ENCODE results near the gene NXN.
"Not testable (repeated sequence)": the region's sequence is repeated elsewhere in the genome, so short reads cannot be mapped to it uniquely, and the experiment has no call there.

NXN gene

DNA sequence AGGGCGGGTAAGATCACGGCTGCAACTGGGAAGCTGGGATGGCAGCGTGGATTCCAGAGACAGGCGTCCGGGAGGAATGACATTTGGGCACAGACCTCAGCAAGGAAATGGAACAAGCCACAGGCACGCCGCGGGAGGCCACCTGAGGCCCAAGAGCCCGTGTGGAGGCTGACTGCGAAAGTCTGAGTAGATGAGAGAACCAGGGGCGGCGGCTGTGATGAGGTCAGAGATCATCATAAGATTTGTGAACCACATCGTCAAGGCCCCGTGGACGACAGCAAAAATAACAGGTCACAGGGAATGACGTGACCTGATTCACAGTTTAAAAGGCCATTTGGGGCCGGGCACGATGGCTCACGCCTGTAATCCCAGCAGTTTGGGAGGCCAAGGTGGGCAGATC is 149.2 kb downstream of the NXN start:
- no peak for DNase-seq (ENCODE audit: low read depth, low spot score)

DNA sequence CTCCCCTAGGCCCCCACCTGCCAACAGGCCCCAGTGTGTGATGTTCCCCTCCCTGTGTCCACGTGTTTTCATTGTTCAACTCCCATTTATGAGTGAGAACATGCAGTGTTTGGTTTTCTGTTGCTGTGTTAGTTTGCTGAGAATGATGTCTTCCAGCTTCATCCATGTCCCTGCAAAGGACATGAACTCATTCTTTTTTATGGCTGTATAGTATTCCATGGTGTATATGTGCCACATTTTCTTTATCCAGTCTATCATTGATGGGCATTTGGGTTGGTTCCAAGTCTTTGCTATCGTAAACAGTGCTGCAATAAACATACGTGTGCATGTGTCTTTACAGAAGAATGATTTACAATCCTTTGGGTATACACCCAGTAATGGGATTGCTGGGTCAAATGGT is 150.0 kb downstream of the NXN start:
- DNase-seq (ENCODE audit: low read depth, low spot score): not testable (repeated sequence)

DNA sequence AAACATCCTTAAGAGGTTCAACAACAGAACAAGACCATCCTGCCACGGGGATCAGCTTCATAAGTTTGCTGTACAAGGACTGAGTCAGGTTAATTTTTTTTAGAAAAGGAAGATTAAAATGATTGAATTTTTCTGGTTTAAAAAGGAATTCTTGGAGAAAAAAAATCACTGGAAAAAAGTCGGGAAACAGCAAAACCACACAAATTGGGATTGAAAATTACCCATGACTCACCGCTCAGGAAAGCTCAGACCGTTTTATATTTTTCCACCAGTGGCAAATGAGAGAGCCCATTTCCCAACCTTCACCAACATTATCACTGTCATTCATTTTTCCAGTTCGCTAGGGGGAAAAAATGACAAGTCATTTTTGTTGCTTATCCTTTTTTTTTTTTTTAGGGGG is 150.8 kb downstream of the NXN start:
- DNase-seq (ENCODE audit: low read depth, low spot score): no peak

DNA sequence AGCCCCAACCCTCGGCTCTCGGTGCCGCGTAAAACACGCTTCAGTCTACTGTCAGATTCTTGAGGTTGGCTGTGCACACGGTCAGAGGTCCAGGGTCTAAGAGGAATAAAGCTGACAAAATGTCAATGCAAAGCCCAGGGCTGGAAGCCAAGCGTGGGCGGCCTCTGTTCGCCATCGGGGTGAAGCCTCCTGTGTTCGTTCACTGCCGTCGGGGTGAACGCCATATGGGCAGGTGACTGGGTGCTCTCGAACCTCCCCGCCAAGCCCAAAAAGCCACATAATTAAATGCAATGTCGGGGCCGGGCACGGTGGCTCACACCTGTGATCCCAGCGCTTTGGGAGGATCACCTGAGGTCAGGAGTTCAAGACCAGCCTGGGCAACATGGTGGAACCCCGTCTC is 152.8 kb downstream of the NXN start:
- no peak for DNase-seq (ENCODE audit: low read depth, low spot score)

DNA sequence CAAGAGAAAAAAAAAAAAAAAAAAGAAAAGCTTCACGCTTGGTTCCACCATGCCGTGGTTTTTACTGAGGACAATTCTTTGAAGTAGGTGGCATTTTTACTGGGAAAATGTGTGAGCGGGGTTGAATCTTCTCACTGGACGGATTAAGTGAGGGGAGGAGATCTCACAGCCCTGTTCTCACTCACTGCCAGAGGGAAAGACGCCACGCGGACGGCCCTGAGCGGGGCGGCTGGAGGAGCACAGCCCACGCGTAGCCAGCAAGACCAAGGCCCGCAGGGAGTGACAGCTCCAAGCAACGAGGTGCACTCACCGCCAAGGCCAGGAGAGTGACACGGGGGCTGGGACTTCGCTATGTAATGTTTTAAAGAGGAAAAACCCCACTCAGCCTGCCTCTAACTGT is 154.4 kb downstream of the NXN start:
- DNase-seq (ENCODE audit: low read depth, low spot score): no peak

DNA sequence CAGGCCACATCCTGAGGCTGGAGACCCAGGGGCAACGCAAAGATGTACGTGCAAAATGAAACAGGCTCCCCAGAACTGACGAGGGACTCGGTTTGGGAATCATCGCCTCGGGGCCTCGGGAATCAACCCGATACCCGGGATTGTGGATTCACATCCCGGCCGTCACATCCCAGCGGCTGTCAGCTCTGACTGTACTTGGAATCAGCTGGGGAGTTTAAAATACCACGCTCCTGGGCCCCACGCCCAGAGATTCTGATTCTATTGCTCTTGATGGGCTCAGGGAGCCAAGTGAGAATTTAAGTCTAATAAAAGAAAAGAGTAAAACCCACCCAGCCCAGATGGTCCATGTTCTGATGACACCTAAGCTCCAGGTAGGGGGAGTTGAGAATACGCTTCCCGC is 155.2 kb downstream of the NXN start:
- no peak for DNase-seq (ENCODE audit: low read depth, low spot score)

DNA sequence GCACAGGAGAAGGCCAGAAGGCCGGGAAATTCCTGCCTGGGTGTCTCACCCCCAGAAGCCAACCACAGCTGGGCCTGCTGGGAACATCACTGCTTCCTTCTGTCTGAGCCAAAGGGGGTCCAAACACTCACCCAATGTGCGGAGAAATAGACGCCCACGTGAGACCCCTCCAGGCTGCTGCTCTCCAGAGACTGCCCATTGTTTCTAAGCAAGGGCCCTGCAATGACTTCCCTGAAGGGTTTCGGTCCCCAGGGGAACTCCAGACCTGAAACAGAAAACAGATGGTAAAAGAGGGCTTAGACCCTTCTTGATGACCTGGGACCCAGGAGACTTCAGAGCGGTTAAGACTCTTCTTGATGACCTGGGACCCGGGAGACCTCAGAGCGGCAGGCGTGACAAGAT is 156.1 kb downstream of the NXN start:
- no peak for DNase-seq (ENCODE audit: low read depth, low spot score)

DNA sequence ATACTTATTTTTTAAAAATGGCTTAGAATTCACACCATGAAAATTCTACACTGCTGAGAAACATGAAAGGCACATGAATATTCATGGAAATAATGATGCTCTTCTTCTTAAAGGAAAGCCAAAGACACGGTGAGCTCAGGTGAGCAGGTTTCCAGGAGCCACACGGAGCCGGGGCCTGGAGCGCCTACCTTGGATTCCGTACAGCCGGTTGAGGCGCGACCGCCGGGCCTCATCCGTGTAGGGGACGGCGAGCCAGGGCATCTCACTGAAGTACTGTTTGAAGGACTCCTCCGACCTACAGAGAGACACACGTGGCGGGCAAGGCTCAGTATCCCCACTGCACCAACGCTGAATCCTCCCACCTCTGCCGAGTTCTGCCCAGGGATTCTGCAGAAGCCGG is 160.3 kb downstream of the NXN start:
- DNase-seq (ENCODE audit: low read depth, low spot score): no peak

DNA sequence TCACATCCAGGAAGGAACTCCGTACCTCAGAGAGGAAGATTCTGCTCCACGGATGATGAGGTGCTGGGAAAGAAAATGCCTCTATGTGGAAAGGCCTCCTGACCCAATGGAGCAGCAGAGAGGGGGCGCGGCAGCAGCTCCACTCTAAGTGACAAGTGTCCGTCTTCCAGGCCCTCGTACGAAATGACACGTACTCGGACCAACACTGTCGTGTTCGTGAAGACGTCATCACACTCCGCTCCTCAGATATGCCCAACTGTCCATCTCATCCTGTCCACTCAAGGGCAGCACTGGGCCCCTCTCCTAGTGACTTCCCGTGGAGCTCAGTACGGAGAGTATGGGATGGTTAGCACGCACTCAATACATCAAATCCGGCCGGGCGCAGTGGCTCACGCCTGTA is 165.2 kb downstream of the NXN start:
- DNase-seq (ENCODE audit: low read depth, low spot score): no peak

DNA sequence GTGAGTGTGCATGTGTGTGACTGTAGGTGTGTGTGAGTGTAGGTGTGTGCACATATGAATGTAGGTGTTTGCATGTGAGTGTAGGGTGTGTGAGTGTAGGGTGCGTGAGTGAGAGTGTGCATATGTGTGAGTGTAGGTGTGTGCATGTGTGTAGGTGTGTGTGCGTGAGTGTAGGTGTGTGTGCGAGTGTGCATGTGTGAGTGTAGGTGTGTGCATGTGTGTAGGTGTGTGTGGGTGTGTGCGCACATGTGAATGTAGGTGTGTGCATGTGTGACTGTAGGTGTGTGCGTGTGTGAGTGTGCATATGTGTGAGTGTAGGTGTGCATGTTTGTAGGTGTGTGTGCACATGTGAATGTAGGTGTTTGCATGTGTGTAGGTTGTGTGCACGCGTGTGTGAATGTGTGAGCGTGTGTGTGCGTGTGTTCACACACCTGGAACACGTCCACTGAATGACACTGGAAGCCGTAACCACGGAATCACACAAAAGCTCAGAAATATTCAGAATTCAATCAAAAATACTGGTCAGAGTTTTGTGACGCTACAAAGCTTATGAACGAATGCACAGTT is 166.9 kb downstream of the NXN start:
- DNase-seq (ENCODE audit: low read depth, low spot score): no peak

DNA sequence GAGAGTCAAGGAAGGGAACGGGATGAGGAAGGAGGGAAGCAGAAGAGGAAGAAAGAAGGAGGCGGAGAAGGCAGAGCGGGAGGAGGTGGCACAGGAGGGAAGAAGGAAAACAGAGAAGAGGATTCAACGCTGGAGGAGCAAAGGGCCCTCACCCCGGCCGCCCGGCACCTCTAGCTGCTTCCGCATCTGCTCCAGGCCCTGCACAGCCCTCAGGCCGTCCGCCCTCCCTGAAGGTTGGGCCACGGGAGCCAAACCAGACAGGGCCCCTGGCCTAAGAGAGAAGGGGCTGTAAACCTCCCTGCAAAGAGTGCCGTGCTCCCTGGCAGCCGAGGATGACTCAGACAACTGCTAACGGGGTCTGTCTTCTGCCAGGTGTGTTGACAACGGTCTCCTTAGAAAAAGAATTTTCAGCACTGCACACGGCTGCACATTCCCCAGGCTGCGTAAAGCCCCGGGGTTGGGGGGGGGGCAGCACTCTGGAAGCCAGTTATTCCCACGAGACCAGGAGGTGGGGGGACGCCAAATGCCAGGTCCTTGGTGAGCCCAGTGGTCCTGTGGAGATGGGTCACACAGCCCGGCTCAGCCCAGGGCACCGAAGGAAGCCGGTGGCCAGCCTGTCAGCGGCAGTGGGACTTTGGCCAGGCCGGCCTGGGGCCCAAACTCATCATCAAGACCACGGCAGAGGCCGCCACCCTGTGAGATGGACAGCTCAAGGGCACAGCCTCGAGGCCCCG is 168.4 kb downstream of the NXN start:
- DNase-seq (ENCODE audit: low read depth, low spot score): no peak

DNA sequence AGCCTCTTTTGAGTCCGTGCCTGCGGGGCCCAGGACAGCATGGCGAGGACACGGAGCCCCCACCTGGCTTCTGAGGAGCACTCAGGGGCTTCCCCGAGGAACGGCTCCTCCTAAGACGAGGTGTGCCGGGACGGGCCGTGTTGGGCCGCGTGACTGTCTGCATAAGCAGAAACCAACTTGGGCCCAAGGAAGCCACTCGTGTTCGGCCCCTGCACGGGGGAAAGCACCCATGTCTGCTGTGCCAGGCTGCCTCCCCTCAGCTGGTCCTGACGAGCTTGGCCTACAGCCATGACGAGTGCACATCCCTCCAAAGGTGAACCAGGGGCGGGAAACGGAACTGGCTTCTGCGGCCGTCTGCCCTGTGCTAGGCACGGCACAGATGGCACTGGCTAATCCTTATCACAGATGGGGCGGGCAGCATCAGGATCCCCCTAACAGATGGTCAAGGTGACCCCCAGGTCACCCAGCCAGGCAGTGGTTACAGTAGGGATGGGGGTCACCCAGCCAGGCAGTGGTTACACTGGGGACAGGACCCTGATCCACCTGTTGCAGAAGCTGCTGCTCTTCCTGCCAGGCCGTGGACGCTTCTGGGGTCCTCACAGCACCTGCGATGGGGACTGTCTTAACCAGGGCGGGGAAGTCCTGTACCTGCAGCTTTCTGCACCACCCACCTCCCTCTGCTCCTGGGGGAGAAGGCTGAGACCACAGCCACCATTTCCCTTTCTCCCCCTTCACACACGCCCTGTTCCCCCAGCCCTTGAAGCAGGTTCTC is 171.9 kb downstream of the NXN start:
- no peak for DNase-seq (ENCODE audit: low read depth, low spot score)

DNA sequence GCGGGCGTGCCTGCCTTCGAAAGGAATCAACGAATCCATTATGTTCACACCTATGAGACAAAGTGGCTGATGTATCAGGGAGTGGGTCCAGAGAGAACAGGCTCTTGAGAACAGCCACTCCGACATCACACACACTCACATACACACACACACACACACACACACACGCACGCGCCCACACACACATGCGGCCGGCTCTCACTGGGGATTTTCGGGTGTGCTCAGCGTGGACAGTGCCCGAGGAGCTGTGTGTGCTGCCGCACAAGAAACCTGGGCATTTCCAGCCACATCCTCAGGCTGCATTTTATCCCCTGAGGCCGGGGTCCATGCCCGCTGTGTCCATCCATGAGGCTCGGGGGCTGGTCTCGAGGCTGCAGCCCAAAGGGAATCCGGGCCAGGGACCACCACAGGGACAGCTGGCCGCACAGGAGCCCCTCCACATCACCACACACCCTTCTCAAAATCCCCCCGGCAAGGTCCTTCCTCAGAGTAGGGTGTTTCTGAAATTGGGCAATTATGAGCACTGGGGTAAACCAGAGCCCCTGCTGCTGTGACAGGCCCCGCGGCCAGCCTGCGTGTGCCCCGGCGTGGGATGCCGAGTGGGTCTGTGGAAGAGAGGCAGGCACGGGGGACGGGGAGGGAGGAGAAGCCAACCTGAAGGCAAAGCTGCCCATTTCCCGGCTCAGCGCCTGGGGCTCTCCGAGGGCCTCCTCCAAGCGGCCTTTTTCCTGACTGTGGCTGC is 172.6 kb downstream of the NXN start:
- DNase-seq (ENCODE audit: low read depth, low spot score): no peak

DNA sequence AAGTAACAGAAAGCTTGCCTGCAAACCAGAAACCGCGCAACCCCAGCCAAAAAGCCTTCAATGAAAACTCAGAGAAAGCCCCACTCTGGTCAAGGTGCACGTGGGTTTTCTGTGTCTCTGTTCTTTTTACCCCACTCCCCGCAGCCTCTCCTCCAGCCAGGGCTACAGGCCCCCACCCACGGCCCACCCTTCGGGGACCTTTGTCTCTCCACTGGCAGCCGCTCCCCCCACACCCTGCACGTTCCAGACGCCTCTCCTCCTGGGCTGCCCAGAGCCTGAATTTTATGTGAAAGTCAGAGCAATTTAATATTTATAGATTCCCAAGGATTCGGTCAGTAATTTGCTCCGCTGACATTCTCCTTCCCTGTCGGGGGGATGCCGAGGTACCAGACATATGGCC is 173.2 kb downstream of the NXN start:
- DNase-seq (ENCODE audit: low read depth, low spot score): no peak

DNA sequence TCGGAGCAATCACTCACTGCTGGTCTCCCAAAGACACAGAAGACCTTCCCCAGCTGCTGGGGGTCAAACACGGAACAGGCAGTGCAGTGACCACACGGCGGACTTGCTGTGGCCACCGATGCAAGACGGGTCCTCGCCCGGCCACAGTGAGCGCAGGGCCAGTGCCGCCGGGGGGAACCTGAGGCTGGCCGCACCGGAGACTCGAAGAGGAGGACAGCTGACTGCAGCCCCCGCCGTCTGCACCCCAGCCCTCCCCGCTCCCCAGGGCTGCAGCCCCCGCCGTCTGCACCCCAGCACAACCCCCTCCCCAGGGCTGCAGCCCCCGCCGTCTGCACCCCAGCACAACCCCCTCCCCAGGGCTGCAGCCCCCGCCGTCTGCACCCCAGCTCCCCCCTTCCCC is 173.7 kb downstream of the NXN start:
- not testable (repeated sequence) for DNase-seq (ENCODE audit: low read depth, low spot score)

DNA sequence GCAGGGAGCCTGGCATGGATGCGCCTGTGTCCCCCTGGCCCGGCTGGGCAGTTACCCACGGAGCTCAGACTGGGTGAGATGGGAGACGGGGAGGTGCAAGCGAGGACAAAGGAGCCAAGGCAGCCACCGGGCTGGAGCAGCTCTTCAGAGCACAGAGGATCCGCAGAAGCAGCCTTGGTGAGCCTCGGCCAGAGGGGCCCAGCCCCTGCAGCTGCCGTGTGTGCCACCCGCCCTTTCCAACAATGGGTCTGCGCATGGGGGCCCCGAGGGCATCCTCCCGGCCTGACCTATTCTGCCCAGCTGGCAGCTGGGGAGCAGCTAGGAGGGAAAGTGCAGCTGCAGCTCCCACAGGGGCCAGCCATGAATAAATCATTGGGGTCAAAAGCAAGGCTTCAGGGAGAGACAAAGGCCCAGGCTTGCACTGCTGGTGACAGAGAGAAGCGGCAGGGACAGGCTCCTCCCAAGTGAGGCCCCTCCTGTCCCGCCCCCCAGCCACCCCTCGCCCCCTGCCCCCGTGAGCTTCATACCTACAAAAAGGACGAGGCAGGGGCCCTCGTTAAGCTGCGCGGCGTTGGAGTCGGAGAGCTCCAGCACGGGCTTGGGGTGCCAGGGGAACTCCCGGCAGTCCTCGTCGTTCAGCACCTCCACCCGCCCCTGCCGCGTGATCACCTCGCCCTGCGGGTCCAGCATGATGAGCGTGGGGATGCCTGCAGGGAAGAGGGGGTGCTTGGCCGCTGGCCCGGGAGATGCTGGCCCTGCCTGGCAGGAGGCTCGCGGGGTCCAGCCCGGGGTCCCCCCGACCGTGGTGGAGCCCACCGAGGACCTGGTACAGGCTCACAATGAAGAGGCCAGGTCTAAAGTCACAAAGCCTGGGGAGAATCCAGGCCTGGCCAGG is 174.8 kb downstream of the NXN start:
- DNase-seq (ENCODE audit: low read depth, low spot score): no peak

DNA sequence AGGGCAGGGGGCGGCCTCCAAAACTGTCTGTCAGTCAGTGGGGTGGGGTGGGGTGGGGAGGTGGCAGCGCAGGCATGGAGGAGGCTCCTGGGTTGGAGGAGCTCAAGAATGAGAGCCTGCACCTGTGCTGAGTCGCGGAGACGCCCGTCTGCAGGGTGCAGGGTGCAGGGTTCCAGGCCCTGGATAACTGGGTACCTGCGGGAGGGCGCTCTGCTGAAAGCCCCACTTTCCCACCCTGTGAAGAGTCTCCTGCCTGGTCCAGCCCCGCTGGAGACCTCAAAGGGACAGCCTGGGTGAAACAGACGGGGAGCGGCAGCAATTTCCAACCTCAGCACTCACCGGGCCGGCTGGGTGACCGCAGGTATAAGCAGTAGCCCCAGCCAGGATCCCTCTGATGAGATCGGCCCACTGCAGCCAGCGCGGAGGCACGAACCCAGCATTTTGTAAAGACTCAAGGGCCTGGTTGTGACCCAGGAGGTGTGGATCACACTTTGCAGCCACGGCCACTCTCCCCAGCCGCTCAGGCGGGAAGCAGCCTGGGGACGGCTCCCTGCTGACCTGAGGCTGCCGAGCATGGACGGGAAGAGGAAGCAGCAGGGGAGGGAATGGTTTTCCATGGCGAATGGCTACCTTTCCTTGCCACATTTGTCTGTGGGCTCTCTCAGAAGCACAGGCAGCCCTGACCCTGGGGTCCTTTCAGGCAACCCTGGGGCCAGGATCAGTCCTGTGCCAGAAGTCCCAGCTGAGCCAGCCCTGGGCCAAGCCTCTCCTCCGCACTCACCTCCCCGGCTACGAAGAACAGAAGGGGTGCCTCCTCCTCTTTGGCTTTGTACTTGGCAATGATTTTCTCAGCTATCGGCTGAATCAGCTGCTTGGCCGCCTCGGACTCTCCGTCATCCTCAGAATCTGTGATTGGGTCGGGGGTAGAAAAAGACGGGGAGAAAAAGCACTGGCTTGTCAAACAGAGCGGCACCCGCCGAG is 176.4 kb downstream of the NXN start:
- DNase-seq (ENCODE audit: low read depth, low spot score): no peak

DNA sequence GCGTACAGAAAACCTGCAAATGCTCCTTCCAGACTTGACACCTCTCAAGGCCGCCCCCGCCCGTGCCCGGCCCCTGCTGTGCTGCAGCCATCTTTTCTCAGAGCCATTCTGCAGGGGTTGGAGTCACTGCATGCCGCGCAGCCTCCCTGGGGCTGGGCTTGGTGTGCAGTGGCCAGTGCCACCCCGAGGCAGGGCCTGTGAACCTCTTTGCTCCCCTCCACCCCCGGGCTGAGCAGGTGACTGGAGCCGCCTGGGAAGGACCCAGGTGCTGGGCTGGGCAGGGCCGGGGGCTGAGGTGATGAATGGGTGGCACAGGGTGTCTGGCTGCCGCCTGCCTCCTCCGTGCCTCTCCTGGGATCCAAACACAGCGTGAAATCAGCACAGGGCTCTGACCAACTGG is 177.1 kb downstream of the NXN start:
- DNase-seq (ENCODE audit: low read depth, low spot score): no peak

DNA sequence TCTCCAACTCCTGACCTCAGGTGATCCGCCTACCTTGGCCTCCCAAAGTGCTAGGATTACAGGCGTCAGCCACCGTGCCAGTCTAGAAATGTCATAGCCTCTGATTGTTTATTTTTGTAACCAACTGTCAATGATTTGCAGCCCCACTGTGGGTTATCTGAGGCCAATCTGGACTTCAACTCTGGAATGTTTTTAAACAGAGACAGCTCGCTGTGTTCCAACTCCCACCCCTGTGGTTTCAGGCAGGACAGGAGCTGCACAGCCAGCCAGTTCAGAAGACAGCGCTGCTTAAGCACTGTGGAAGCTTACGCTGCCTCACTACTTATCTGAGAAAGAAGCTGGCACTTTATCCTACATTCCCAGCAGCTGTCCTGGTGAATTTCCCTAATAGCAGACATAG is 177.9 kb downstream of the NXN start:
- no peak for DNase-seq (ENCODE audit: low read depth, low spot score)
